Measurements from ENCODE around the gene ARMC7.

GRCh38 chr17:75064040-75064439 lies 45.7 kb upstream of the ARMC7 start:
- TF ChIP-seq POLR2A (IDR thresholded peaks at IDR 0.05; ENCODE audit: borderline replicate concordance, extremely low read depth, insufficient read depth, insufficient read length), result no peak
- no peak for TF ChIP-seq FOSL1 (IDR thresholded peaks at IDR 0.05; ENCODE audit: low read depth)
- no peak for TF ChIP-seq CTCF (IDR thresholded peaks at IDR 0.05 in 2 of 3, conservative IDR thresholded peaks at IDR 0.05 in 1 of 3; ENCODE audit: borderline replicate concordance in 1 of 3, insufficient read depth in 1 of 3, low read depth in 2 of 3, low read length in 2 of 3)
- TF ChIP-seq ZNF274 (IDR thresholded peaks at IDR 0.05; ENCODE audit: low read depth, low read length), result no peak
- TF ChIP-seq, protein P1, sequence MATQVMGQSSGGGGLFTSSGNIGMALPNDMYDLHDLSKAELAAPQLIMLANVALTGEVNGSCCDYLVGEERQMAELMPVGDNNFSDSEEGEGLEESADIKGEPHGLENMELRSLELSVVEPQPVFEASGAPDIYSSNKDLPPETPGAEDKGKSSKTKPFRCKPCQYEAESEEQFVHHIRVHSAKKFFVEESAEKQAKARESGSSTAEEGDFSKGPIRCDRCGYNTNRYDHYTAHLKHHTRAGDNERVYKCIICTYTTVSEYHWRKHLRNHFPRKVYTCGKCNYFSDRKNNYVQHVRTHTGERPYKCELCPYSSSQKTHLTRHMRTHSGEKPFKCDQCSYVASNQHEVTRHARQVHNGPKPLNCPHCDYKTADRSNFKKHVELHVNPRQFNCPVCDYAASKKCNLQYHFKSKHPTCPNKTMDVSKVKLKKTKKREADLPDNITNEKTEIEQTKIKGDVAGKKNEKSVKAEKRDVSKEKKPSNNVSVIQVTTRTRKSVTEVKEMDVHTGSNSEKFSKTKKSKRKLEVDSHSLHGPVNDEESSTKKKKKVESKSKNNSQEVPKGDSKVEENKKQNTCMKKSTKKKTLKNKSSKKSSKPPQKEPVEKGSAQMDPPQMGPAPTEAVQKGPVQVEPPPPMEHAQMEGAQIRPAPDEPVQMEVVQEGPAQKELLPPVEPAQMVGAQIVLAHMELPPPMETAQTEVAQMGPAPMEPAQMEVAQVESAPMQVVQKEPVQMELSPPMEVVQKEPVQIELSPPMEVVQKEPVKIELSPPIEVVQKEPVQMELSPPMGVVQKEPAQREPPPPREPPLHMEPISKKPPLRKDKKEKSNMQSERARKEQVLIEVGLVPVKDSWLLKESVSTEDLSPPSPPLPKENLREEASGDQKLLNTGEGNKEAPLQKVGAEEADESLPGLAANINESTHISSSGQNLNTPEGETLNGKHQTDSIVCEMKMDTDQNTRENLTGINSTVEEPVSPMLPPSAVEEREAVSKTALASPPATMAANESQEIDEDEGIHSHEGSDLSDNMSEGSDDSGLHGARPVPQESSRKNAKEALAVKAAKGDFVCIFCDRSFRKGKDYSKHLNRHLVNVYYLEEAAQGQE (IDR thresholded peaks at IDR 0.05; ENCODE audit: low read depth), result no peak

Measured in HCT116 (cell line).